HUES64 (cell line): ENCODE results near the gene TNNI2.
"Not testable (repeated sequence)": the region's sequence is repeated elsewhere in the genome, so short reads cannot be mapped to it uniquely, and the experiment has no call there.

ENCODE experiments used
- H3K27ac ChIP-seq: 2 replicates; pipeline ENCODE4 v1.7.0; 2013; ENCODE audit warnings: low read depth, low read length, inconsistent platforms
- H3K27me3 ChIP-seq: 2 replicates; pipeline ENCODE4 v1.6.1; 2013; ENCODE audit warnings: mild to moderate bottlenecking, low read length; ENCODE audit not compliant: insufficient read depth
- H3K36me3 ChIP-seq: 2 replicates; pipeline ENCODE4 v1.6.1; 2013; ENCODE audit warnings: mild to moderate bottlenecking, low read length; ENCODE audit not compliant: insufficient read depth
- H3K4me1 ChIP-seq: 2 replicates; pipeline ENCODE4 v1.6.1; 2013; ENCODE audit warnings: mild to moderate bottlenecking, low read length, moderate library complexity; ENCODE audit not compliant: insufficient read depth
- H3K4me3 ChIP-seq: 2 replicates; pipeline ENCODE4 v1.5.1; 2013; ENCODE audit warnings: mild to moderate bottlenecking, low read length, moderate library complexity
- H3K9ac ChIP-seq: 2 replicates; pipeline ENCODE4 v1.6.1; 2013; ENCODE audit warnings: mild to moderate bottlenecking, low read depth, low read length
- H3K9me3 ChIP-seq: 2 replicates; pipeline ENCODE4 v1.6.1; 2013; ENCODE audit warnings: low read depth, low read length; ENCODE audit not compliant: insufficient read depth
- WGBS: fragments of 150-250, 120-280 bp; methylation state at CpG from one replicate; pipeline ENCODE4 v1.1.7; 2013; ENCODE audit warnings: missing lambda C conversion rate; 5-methylcytosine and 5-hydroxymethylcytosine counted together

The TNNI2 gene

GRCh38 chr11:1867381-1867780 is 28.6 kb downstream of the TNNI2 start:
- WGBS: 85% methylated on average over 8 of the region's 8 CpGs
- Histone ChIP-seq H3K36me3 (no peaks in the 10 kb centered on the region), H3K4me3 (no peak overlapping the region), H3K27ac (no peak overlapping the region), H3K27me3 (no peaks in the 10 kb centered on the region; the same call in 1 of the 2 replicates), H3K9me3 (no peaks in the 10 kb centered on the region), H3K9ac (no peak overlapping the region), H3K4me1 (no peaks in the 10 kb centered on the region)

GRCh38 chr11:1868056-1868635 is 29.4 kb downstream of the TNNI2 start:
- no peaks in the 10 kb centered on the region for H3K4me1 ChIP-seq
- H3K9me3 ChIP-seq: no peaks in the 10 kb centered on the region
- no peaks in the 10 kb centered on the region for H3K36me3 ChIP-seq
- H3K27ac ChIP-seq: no peak overlapping the region
- H3K4me3 ChIP-seq: no peak overlapping the region
- H3K9ac ChIP-seq: no peak overlapping the region
- 92% methylated on average over 14 of the region's 14 CpGs for WGBS
- no peaks in the 10 kb centered on the region; the same call in 1 of the 2 replicates for H3K27me3 ChIP-seq

- Histone ChIP-seq H3K9ac (no peak overlapping the region), H3K27ac (no peak overlapping the region), H3K36me3 (no peaks in the 10 kb centered on the region), H3K4me3 (no peak overlapping the region), H3K9me3 (no peaks in the 10 kb centered on the region), H3K27me3 (no peaks in the 10 kb centered on the region; the same call in 1 of the 2 replicates), H3K4me1 (no peaks in the 10 kb centered on the region)
- 92% methylated on average over 25 of the region's 25 CpGs for WGBS
Measured at GRCh38 chr11:1868636-1869291, 30.0 kb downstream of the TNNI2 start.

- Histone ChIP-seq H3K36me3 (no peaks in the 10 kb centered on the region), H3K27ac (no peak overlapping the region), H3K27me3 (no peaks in the 10 kb centered on the region; the same call in 1 of the 2 replicates), H3K4me1 (no peaks in the 10 kb centered on the region), H3K4me3 (no peak overlapping the region), H3K9me3 (no peaks in the 10 kb centered on the region), H3K9ac (no peak overlapping the region)
- 84% methylated on average over 32 of the region's 34 CpGs for WGBS
Measured at GRCh38 chr11:1869427-1870325, 30.9 kb downstream of the TNNI2 start.

GRCh38 chr11:1870326-1870696 is 31.5 kb downstream of the TNNI2 start:
- H3K9ac ChIP-seq: no peak overlapping the region
- H3K27me3 ChIP-seq: no peaks in the 10 kb centered on the region; the same call in 1 of the 2 replicates
- H3K4me3 ChIP-seq: no peak overlapping the region
- WGBS: 89% methylated on average over 12 of the region's 12 CpGs
- no peaks in the 10 kb centered on the region for H3K9me3 ChIP-seq
- H3K4me1 ChIP-seq: no peaks in the 10 kb centered on the region
- H3K36me3 ChIP-seq: no peaks in the 10 kb centered on the region
- no peak overlapping the region for H3K27ac ChIP-seq

GRCh38 chr11:1870721-1871466 is 32.1 kb downstream of the TNNI2 start:
- Histone ChIP-seq H3K4me3 (no peak overlapping the region), H3K9me3 (no peaks in the 10 kb centered on the region), H3K9ac (no peak overlapping the region), H3K36me3 (no peaks in the 10 kb centered on the region), H3K4me1 (no peaks in the 10 kb centered on the region), H3K27ac (no peak overlapping the region), H3K27me3 (no peaks in the 10 kb centered on the region; the same call in 1 of the 2 replicates)
- 68% methylated on average over 50 of the region's 50 CpGs for WGBS

- Histone ChIP-seq H3K36me3 (no peaks in the 10 kb centered on the region), H3K27me3 (no peaks in the 10 kb centered on the region), H3K4me3 (no peak overlapping the region), H3K9ac (no peak overlapping the region), H3K9me3 (no peaks in the 10 kb centered on the region), H3K4me1 (no peaks in the 10 kb centered on the region), H3K27ac (no peak overlapping the region)
- WGBS: 88% methylated on average over 15 of the region's 15 CpGs
Measured at GRCh38 chr11:1871531-1871930, 32.8 kb downstream of the TNNI2 start.

GRCh38 chr11:1872267-1872985 is 33.6 kb downstream of the TNNI2 start:
- no peak overlapping the region for H3K4me3 ChIP-seq
- no peaks in the 10 kb centered on the region for H3K9me3 ChIP-seq
- H3K9ac ChIP-seq: no peak overlapping the region
- 90% methylated on average over 25 of the region's 25 CpGs for WGBS
- no peaks in the 10 kb centered on the region for H3K27me3 ChIP-seq
- no peaks in the 10 kb centered on the region for H3K4me1 ChIP-seq
- H3K36me3 ChIP-seq: no peaks in the 10 kb centered on the region
- no peak overlapping the region for H3K27ac ChIP-seq

GRCh38 chr11:1873048-1873812 is 34.4 kb downstream of the TNNI2 start:
- WGBS: 79% methylated on average over 11 of the region's 11 CpGs
- H3K4me1 ChIP-seq: no peaks in the 10 kb centered on the region

GRCh38 chr11:1873813-1874150 is 35.0 kb downstream of the TNNI2 start:
- H3K9me3 ChIP-seq, H3K27me3 ChIP-seq, H3K9ac ChIP-seq, H3K4me3 ChIP-seq, H3K27ac ChIP-seq, H3K4me1 ChIP-seq, H3K36me3 ChIP-seq: not testable (repeated sequence)
- 87% methylated on average over 16 of the region's 17 CpGs for WGBS

More at GRCh38 chr11:1873048-1873812, 34.4 kb downstream of the TNNI2 start:
- Histone ChIP-seq H3K36me3 (no peaks in the 10 kb centered on the region), H3K4me3 (no peak overlapping the region), H3K9ac (no peak overlapping the region), H3K27me3 (no peaks in the 10 kb centered on the region), H3K9me3 (no peaks in the 10 kb centered on the region), H3K27ac (no peak overlapping the region)
